ENCODE results near the gene NFATC4.

The NFATC4 gene

GRCh38 chr14:24411443-24412389, 43.7 kb downstream of the NFATC4 start:
- DNase-seq, result no peak

GRCh38 chr14:24414077-24414476, 46.1 kb downstream of the NFATC4 start:
- DNase-seq, result no peak

- DNase-seq, result no peak
Measured at GRCh38 chr14:24414732-24415420, 46.9 kb downstream of the NFATC4 start.

- DNase-seq, result no peak
Measured at GRCh38 chr14:24415421-24416253, 47.7 kb downstream of the NFATC4 start.

DNA sequence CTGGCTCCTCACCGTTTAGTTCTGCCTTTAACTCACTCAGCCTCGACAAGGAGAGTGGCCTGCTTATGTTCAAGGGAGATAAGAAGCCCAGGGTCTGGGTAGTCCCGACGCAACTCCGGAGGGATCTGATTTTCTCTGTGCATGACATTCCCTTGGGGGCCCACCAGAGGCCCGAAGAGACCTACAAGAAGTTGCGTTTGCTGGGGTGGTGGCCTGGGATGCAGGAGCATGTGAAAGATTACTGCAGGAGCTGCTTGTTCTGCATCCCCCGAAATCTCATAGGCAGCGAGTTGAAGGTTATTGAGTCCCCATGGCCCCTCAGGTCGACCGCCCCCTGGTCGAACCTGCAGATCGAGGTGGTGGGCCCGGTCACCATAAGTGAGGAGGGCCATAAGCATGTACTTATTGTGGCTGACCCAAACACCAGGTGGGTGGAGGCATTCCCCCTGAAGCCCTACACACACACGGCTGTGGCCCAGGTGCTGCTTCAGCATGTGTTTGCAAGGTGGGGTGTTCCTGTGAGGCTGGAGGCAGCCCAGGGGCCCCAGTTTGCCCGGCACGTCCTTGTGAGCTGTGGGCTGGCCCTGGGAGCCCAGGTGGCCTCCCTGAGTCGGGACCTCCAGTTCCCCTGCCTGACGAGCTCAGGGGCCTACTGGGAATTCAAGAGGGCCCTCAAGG, 48.4 kb downstream of the NFATC4 start:
- DNase-seq, result no peak

DNA sequence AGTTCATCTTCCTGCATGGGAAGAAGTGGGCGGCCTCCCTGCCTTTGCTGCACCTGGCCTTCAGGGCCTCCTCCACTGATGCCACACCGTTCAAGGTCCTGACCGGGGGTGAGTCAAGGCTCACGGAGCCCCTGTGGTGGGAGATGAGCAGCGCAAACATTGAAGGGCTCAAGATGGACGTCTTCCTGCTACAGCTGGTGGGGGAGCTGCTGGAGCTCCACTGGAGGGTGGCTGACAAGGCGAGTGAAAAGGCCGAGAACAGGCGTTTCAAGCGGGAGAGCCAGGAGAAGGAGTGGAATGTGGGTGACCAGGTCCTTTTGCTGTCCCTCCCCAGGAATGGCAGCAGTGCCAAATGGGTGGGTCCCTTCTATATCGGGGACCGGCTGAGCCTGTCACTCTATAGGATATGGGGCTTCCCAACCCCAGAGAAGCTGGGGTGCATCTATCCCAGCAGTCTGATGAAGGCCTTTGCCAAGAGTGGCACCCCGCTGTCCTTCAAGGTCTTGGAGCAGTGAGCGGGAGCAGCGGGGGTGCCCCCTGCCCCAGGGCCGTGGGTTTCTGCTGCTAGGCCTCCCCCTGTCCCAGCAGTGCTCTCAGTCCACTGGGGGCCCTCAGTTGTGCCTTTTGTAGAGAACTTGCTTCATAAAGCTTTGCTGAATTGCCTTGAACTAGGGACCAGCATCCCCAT, 49.1 kb downstream of the NFATC4 start:
- no peak for DNase-seq

- DNase-seq, result no peak
Measured at GRCh38 chr14:24417832-24418491, 50.0 kb downstream of the NFATC4 start.

GRCh38 chr14:24418492-24418873, 50.5 kb downstream of the NFATC4 start:
- DNase-seq, result no peak

GRCh38 chr14:24422261-24422660, 54.3 kb downstream of the NFATC4 start:
- no peak for DNase-seq

GRCh38 chr14:24422694-24423601, 55.0 kb downstream of the NFATC4 start:
- no peak for DNase-seq

GRCh38 chr14:24425704-24426103, 57.7 kb downstream of the NFATC4 start:
- no peak for DNase-seq

- no peak for DNase-seq
Measured at GRCh38 chr14:24426150-24426911, 58.3 kb downstream of the NFATC4 start.

- no peak for DNase-seq
Measured at GRCh38 chr14:24426912-24427536, 59.0 kb downstream of the NFATC4 start.

GRCh38 chr14:24427537-24428508, 59.8 kb downstream of the NFATC4 start:
- DNase-seq, result no peak

- DNase-seq, result no peak
Measured at GRCh38 chr14:24428628-24429394, 60.8 kb downstream of the NFATC4 start.

All from stimulated activated CD4-positive, alpha-beta T cell treated with anti-CD3 and anti-CD28 coated beads, Interleukin-12 subunit alpha, Interleukin-12 subunit beta, amount 100 ng/mL, for 4 hours (primary cell).